ENCODE results near the gene H3-3A.

The H3-3A gene

GRCh38 chr1:226063224-226063976 is 884 bp downstream of the H3-3A start:
- Histone ChIP-seq H3K4me1 (ENCODE audit: insufficient read depth, poor library complexity, severe bottlenecking) (no peaks in the 10 kb centered on the region), H3K9me3 (ENCODE audit: severe bottlenecking) (no peaks in the 10 kb centered on the region), H3K27me3 (ENCODE audit: insufficient read depth, poor library complexity, severe bottlenecking) (no peaks in the 10 kb centered on the region), H3K27ac (ENCODE audit: poor library complexity, severe bottlenecking) (peak overlapping the region; percentile 88), H3K36me3 (ENCODE audit: low read depth) (peaks cover 41% of the 10 kb centered on the region), H3K4me3 (ENCODE audit: severe bottlenecking) (peak overlapping the region; percentile 88)
- ATAC-seq (ENCODE audit: low read depth) (peak; percentile 7; the same call in 1 of the 3 replicates), DNase-seq (ENCODE audit: low spot score) (no peak)
- no peak for TF ChIP-seq CTCF (IDR thresholded peaks at IDR 0.05; ENCODE audit: poor library complexity, severe bottlenecking)

GRCh38 chr1:226063977-226064815 is 1.7 kb downstream of the H3-3A start:
- peak overlapping the region; percentile 88 for H3K4me3 ChIP-seq (ENCODE audit: severe bottlenecking)
- no peaks in the 10 kb centered on the region for H3K4me1 ChIP-seq (ENCODE audit: insufficient read depth, poor library complexity, severe bottlenecking)
- peak; percentile 83 for TF ChIP-seq CTCF (IDR thresholded peaks at IDR 0.05; ENCODE audit: poor library complexity, severe bottlenecking)
- peak overlapping the region; percentile 88 for H3K27ac ChIP-seq (ENCODE audit: poor library complexity, severe bottlenecking)
- no peaks in the 10 kb centered on the region for H3K9me3 ChIP-seq (ENCODE audit: severe bottlenecking)
- DNase-seq (ENCODE audit: low spot score) = no peak
- H3K27me3 ChIP-seq (ENCODE audit: insufficient read depth, poor library complexity, severe bottlenecking) = no peaks in the 10 kb centered on the region
- peaks cover 47% of the 10 kb centered on the region for H3K36me3 ChIP-seq (ENCODE audit: low read depth)
- no peak for ATAC-seq (ENCODE audit: low read depth)

GRCh38 chr1:226064816-226065248 is 2.3 kb downstream of the H3-3A start:
- peaks cover 53% of the 10 kb centered on the region for H3K36me3 ChIP-seq (ENCODE audit: low read depth)
- DNase-seq (ENCODE audit: low spot score) (no peak), ATAC-seq (ENCODE audit: low read depth) (no peak)
- H3K9me3 ChIP-seq (ENCODE audit: severe bottlenecking) = no peaks in the 10 kb centered on the region
- H3K27ac ChIP-seq (ENCODE audit: poor library complexity, severe bottlenecking) = no peak overlapping the region
- no peaks in the 10 kb centered on the region for H3K4me1 ChIP-seq (ENCODE audit: insufficient read depth, poor library complexity, severe bottlenecking)
- peak overlapping the region; percentile 88 for H3K4me3 ChIP-seq (ENCODE audit: severe bottlenecking)
- no peaks in the 10 kb centered on the region for H3K27me3 ChIP-seq (ENCODE audit: insufficient read depth, poor library complexity, severe bottlenecking)
- TF ChIP-seq CTCF (IDR thresholded peaks at IDR 0.05; ENCODE audit: poor library complexity, severe bottlenecking) = peak; percentile 66

- no peak for DNase-seq (ENCODE audit: low spot score)
- H3K9me3 ChIP-seq (ENCODE audit: severe bottlenecking) = no peaks in the 10 kb centered on the region
- H3K4me1 ChIP-seq (ENCODE audit: insufficient read depth, poor library complexity, severe bottlenecking) = no peaks in the 10 kb centered on the region
- H3K36me3 ChIP-seq (ENCODE audit: low read depth) = peaks cover 66% of the 10 kb centered on the region
- no peak overlapping the region for H3K4me3 ChIP-seq (ENCODE audit: severe bottlenecking)
- no peak for ATAC-seq (ENCODE audit: low read depth)
- no peak overlapping the region for H3K27ac ChIP-seq (ENCODE audit: poor library complexity, severe bottlenecking)
- no peaks in the 10 kb centered on the region for H3K27me3 ChIP-seq (ENCODE audit: insufficient read depth, poor library complexity, severe bottlenecking)
- no peak for TF ChIP-seq CTCF (IDR thresholded peaks at IDR 0.05; ENCODE audit: poor library complexity, severe bottlenecking)
Measured at GRCh38 chr1:226066415-226067078, 4.0 kb downstream of the H3-3A start.

Data from RWPE2 (cell line).